HG02884 (cell line): ENCODE measurements around the gene ITGB5.
"Not testable (repeated sequence)": the region's sequence is repeated elsewhere in the genome, so short reads cannot be mapped to it uniquely, and the experiment has no call there.

Experiments
- ATAC-seq: cut with Tn5 transposase; IDR thresholded peaks from one replicate; pipeline ENCODE4 v1.9.1; 2021; ENCODE audit warnings: mild to moderate bottlenecking, moderate library complexity; ENCODE audit not compliant: unreplicated experiment

Gene ITGB5

DNA sequence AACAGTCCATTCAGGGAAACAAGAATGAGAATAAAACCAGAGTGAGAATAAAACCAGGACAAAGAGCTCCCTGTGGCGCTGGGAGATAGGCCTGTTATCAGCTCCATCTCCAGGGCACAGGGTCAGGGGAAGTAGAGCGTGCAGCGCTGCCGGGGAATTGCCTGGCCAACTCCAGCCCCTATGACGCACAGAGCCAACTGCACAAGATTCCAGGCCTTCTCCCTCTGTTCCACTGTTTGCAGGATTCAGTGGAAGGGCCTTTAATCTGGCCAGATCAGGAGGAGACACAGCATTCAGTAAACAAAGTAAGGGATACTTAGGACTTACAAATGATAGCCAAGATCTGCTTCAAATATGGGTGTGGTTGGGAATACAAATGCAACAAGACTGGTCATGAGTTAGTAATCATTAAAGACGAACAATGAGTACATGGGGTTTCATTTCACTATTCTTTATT is 49.4 kb downstream of the ITGB5 start:
- no peak for ATAC-seq

DNA sequence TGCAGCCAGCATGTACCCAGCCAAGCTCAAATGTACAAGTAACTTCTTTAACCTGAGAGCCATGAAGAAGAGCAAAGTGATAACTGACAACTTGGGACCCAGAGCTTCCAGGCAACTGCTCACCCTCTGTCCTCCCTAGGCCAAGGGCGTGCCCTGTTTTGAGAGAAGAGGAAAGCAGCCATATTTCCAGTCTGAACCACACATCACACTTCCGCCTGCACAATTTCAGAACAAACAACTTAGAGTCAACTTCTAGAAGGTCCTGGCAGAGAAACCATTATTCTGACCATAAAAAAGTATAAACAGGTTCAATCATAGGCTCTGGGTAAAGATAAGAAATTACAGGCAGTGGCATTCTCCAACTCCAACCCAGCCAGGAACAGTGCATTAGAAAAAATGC is 50.1 kb downstream of the ITGB5 start:
- no peak for ATAC-seq

DNA sequence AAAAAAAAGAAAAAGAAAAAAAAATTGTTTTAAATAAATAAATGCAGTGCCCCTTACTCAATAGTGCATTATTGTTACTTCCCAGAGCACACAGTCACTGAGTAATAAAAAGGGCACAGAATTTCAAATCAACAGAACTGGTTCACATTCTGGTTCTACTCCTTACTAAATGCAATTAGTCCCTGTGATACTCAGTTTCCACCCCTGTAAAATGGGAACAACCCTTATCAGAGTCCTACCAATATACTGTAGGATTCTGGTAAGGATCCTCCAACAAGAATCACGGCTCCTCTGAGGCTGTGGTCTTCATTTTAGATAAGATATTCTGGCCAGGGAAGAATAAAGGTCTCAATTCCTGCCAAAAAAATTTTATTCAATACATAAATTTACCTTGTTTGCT is 50.7 kb downstream of the ITGB5 start:
- no peak for ATAC-seq

DNA sequence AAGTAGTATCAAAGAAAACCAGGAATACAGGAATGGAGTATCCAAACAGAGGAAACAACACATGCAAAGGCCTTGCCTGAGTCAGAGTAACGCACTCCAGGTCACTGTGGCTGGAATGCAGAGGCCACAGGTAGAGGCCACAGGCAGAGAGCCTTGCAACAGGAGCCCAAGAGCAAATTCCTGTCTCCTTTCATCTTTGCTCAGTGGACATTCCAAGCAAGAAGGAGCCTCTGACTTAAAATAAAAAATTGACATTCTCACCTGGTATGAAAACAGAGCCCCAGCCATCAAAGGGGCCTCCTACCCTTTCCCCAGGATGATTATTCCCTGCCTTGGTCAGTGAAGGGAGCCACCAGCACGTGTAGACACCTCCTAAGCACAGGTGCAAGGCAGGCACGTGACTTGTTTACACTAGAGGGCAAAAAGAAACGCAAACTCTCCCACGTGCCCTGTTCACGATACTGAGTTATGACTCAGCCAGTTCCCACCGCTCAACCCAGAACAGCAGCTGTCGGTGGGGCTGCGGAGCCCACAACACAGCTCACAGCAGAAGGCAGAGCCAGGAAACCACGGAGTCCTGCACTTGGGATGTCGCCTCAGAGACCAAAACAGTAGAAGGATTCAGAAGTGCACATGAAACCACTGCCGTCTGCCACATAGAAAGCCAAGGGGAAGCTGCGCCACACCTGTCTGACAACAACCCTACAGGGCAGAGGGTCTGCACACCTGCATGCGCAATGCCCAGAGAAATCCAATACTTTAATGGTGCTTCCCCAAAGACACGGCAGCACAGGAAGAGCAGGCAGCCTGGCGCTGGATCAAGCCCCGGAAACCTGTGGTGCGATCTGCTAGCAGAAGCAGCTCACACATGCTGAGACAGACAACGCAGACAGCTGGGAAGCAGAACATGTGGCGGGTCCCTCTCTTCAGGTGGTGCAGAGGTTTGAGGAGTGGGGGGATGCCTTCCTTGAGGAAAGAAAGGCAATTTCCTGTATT is 52.1 kb downstream of the ITGB5 start:
- ATAC-seq: peak; percentile 97

DNA sequence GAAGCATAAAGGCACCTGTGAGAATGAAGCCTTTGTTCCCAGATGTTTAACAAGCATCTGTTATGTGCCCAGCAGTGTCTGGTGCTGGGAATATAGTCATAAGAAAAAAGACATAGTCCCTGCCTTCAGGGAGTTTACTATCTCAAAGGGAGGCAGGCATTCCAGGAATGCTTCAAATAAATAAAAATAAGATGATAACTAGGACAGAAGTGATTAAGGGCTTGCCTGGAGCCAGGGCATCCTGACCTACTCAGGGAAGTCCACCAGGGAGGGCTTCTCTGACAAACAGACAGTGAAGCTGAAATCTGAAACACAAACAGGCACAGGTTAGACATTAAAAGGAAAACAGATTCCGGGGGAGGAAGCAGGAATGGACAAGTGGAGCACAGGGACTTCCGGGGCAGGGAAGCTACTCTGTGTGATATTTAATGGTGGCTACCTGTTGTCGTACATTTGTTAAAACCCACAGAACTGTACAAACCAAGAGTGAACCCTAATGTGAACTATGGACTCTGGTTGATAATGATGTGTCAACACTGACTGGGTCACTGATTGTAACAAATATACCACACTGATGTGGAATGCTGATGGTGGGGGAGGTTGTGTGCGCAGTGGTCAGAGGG is 53.3 kb downstream of the ITGB5 start:
- no peak for ATAC-seq

DNA sequence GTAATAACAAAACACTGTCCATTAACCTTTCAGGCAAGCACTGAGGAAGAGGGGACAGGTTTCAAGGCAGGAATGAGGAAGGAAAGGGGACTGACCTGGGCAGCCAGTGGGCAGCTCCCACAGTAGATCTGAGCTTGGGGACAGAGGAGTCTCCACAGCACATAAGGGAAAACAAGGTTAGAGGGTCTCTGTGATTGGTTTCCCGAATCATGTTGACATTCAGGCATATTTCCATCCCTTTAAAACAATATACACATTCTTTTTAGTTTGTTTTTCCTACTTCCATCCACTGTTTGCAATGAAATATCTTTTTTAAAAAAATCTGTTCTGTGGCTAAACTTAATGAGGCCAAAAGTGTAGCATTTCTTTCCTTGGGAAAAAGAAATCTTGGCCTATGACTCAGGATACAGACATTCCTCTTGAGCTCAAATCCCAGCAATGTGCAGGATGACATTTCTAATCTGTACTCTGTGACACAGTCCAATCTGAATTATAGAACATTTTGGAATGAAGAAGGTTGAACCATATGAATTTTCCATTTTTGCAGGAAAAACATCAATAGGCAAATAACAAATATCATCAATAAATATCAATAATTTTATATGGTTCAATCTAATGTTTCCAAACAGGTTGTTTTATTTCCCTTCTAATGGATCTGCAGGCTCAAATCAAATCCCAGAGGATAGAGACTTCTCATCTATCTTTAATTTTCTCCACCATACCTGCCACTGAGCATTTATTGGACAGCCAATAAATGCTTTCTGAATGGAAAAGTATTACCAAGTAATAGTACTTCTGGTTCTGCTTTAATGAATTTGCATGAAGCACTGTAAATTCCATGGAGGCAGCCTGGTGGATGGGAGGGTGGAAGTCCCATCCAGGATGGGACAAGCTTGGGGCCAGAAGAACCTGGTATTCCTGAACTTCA is 54.1 kb downstream of the ITGB5 start:
- no peak for ATAC-seq

DNA sequence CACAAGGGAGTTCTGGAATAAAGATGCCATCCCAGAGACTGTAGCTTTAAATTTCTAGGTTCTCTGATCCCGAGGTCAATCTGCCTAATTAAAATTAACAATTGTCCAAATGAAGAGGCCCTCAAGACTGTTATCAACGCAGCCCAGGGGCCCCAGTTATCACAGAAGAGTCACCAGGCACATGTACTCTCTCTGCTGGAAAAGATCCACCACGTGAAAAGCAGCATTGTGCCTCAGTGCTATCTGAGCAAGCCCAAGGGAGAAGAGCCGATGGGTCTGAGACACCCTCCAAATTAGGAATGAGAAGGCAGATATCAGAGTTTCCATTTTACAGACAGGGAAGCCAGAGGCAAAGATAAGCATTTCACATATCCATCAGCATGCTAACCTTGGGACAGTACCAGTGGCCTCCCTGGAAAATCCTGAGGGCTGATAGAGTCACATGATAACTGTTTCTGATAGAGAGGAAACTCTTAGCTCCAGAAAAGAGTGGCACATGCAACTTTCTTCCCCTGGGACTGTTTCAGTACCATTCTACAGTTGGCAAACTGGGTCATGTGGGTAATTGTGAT is 55.5 kb downstream of the ITGB5 start:
- ATAC-seq: no peak

DNA sequence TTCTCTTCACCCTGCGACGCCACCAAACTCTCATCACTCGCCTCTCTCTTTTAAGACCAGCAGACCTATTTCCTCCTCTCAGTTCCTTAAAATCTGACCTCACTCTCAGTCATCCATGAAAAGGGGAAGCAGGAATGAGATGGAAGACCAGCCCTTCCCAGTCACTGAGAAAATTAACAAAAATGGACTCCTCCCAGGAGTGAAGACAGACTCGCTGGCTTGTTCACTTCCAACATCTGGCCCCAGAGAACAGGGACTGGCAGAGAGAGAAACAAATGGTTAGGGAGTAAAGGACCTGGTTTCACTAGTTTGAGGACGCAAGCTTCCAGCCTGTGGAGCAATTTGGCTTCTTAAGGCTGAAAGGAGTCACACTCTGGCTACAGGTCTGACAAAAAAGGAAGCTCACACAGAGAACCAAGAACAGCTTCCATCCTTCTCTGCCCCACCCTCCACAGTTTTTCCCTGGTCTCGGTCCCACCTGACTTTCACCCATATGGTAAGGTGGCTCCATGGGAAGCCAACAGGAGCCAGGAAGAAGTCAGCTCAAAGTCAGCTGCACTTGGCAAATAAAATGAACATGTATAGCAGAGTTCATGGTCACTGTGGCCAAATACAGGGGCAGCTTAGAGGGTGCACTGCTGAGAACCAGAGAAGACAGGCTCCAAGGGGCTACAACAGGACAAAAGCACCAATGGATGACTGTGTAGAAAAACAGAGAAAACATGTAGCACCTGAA is 57.2 kb downstream of the ITGB5 start:
- ATAC-seq: no peak

DNA sequence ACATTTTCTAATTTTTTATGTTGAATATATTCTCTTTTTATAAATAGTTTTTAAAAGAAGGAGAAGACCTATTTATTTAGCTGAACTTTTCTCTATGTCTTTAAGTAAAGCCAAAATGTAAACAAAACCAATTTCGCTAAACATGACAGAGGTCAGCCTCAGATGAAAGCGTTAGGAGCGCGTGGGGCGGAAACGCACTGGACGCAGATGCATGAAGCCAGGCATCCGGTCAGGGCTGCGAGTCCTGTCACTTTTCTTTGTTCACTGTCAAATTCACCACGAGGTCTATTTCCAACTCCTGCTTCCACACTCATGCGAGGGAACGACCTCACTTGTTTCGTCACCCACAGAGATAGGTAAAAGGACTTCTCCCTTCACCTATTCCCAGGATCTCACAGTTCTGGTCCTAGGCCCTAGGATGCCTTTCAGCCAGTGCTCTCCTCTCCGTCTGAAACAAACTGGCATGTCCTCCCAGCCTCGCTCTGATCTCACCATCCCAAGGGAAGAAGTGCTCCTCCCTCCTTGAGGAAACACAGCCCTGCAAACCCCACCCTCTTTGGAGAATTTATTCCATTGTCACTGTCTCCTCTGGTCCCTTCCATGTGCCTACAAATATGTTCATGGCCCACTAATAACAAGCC is 57.9 kb downstream of the ITGB5 start:
- ATAC-seq: no peak

DNA sequence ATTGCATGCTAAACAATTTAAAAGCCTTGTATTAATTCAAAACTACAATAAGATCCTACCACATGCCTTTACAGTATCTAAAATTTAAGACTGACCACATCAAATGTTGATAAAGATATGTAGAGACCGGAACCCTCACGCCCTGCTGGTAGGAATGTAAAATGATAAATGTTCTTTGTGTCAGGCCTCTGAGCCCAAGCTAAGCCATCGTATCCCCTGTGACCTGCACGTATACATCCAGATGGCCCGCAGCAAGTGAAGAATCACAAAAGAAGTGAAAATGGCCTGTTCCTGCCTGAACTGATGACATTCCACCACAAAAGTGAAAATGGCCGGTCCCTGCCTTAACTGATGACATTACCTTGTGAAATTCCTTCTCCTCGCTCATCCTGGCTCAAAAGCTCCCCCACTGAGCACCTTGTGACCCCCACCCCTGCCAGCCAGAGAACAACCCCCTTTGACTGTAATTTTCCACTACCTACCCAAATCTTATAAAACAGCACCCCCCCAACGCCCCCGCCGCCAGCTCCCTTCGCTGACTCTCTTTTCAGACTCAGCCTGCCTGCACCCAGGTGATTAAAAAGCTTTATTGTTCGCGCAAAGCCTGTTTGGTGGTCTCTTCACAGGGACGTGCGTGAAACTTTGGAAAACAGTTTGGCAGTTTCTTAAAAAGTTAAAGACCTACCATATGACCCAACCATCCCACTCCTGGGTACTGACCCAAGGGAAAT is 59.5 kb downstream of the ITGB5 start:
- not testable (repeated sequence) for ATAC-seq

DNA sequence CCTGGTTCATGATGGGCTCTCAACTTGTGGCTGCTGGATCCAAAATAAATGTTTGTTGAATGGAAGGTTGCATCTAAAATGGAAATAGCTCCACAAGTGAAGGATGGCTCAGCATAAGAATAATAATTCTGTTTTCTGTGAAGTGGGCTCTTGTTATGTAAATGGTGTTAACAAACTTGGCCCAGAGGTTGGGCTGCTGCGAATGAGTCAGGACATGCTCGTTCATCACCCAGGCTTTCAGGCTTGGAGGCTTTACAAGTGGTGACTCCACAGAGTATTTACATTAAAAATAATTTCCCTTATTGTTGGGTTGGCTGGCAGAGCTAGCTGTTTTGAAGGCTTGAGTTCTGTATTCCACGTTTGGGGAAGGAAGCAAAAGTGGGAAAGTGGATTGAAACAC is 60.5 kb downstream of the ITGB5 start:
- ATAC-seq: no peak

DNA sequence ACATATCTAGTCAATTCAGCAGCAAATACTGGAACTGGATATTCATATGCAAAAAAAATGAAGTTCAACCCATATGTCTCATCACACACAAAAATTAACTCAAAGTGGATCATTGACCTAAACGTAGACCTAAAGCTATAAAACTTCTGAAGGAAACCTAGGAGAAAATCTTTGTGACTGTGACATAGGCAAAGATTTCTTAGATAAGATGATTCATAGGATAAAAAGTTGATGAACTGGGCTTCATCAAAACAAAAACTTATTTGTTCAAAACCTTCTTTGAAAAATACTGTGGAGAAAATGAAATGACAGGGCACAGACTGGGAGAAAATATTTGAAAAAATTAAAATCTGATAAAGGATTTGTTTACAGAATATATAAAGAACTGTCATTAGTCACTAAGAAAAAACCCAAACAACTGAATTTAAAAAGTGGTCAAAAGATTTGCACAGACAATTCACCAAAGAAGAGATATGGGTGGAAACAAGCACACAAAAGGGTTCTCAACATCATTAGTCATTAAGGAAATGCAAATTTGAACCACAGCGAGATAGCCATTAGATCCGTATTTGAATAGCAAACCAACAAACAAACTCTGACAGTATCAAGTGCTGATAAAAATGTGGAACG is 62.8 kb downstream of the ITGB5 start:
- no peak for ATAC-seq

DNA sequence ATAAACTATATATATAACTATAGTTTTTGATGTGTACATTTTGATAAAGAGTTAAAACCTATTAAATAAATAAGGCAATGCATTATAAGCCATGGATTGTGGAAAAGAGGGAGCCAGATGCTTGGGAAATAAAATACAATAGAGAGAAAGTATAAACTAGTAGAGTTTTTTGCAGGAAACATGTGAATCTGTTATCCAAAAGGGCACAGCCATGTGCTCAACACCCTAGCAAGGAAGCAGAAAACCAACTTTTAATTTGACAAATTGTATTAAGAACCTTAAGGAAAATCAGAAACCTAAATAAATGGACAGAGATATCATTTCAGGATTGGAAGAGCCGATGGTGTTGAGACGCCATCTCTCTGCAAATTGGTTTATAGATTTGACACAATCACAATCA is 63.5 kb downstream of the ITGB5 start:
- no peak for ATAC-seq

DNA sequence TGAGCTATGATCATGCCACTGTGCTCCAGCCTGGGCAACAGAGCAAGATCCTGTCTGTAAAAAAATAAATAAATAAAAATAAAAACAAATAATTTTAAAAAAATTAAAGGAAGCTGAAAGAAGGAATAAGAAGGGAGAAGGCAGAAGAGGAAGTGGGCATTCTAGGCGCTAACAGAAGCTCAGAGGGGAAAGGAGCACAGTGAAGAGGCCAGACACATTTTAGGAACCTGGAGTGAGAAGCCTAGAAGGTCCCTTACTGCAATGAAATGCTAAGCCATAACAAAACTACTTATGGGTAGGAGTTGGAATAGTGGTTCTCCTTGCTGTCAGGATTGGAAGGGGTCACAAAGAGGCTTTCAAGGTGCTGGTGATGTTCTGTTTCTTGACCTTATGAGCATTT is 64.0 kb downstream of the ITGB5 start:
- no peak for ATAC-seq

DNA sequence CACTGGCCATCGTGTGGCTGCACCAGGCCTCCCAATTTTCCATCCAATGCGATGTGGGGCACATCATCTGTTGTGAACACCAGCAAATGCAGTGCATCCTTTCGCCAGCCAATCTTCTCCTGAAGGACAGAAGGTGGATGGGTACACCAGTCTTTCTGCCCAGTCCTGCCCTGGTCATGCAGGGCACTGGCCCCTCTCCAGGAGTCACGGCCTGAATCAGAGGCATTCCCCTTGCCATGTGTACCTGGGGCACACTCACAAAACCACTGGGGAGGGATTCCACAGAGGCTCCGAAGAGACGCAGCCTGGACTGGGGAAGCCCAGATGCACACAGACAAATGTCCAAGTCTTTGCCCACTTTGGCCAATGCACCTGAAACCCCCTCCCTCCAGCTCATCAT is 65.8 kb downstream of the ITGB5 start:
- no peak for ATAC-seq

DNA sequence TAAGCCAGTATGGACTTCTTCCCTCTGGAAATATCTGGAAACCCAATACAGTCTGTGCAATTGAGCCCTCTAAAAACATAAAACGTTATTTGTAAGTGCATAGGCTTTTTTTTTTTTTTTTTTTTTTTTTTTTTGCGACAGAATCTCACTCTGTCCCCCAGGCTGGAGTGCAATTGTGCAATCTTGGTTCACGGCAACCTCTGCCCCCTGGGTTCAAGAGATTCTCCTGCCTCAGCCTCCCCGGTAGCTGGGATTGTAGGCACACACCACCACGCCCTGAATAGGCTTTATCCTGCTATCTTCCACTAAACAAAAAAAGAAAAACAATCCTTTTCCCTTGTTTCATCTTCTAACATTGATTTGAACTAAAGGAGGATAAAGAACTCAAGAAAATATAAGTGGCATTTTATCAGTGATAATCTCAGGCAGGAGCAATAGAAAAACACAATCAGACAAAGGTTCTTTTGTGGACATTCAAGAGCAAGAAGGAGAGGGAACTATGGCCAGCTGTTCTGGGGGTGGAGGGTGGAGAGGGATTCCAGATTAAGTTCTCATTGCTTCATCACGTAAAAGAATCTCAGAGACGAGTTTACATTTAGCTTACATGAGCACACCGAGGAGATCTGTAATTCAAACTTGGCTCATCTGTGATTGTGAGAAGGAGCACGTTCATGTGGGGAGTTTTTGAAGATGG is 68.6 kb downstream of the ITGB5 start:
- no peak for ATAC-seq

DNA sequence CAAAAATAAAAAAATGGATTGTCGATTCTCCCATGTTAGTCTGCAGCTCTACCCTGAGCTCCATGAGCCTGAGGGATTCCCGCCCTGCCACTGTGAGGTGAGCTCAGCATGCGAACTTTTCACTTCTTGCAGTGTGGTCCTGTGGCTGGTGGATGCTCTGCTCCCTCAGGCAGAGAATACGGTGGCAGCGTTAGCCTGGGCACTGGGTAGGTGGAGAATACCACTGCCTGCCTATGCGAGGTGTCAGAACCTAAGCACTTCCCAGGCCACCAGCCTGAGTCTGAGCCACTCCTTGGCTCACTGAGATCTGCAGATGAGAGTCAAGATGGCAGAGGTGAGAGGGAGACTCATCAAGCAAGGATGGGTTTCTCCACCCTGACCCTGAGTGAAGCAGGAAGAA is 70.1 kb downstream of the ITGB5 start:
- ATAC-seq: no peak

DNA sequence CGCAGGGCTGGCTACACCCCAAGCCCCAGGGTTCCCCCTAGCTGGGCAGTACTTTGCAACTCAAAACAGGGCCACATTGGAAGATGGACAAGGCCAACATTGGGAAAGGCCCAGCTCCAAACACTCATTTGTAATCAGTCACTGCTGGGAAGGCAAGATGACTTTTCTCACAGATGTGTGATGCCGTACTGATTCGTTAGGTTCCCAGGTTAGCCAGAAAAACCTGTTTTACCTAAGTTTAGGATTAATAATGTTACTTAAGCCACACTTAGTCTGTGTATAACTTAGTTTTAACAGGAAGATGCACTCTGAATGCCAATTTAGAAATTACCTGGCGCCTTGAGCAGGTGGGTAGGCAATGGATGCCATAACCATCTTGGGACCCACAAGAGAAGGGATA is 71.0 kb downstream of the ITGB5 start:
- no peak for ATAC-seq
